Right lobe of liver (tissue), 6 donors: ENCODE results near the gene MB21D2. TPM values are rescaled to one million over a fixed set of nuclear protein-coding genes. Genes with fewer than 3 reads are reported as not detected.

ENCODE experiments used
- ATAC-seq, 4 donors: fragments of 200-7000 bp; cut with Tn5 transposase; one replicate each; pipeline ENCODE4 v1.9.1; 2020; ENCODE audit warnings: mild to moderate bottlenecking in 4 of 4, moderate library complexity in 4 of 4
- DNase-seq, 3 donors: peaks; one replicate each; pipeline ENCODE4 v3.0.0-alpha.2; 2020
- H3K27ac ChIP-seq, 3 donors: fragments of 200-600 bp; one replicate each; pipeline ENCODE4 v1.8.0; 2022
- H3K27me3 ChIP-seq, 2 donors: fragments of 200-600 bp; one replicate each; pipeline ENCODE4 v1.8.0; 2022
- H3K36me3 ChIP-seq, 4 donors: fragments of 200-600 bp; sonication (generic) in 1 of 4; one replicate each; pipeline versions ENCODE4 v1.5.1 to v1.8.0; 2017 to 2022; ENCODE audit warnings: control low read depth in 1 of 4
- H3K4me1 ChIP-seq, 4 donors: fragments of 200-600 bp; sonication (generic) in 1 of 4; one replicate each; pipeline versions ENCODE4 v1.5.1 to v1.8.0; 2017 to 2022; ENCODE audit warnings: control low read depth in 1 of 4
- H3K4me3 ChIP-seq, 3 donors: fragments of 200-600 bp; one replicate each; pipeline ENCODE4 v1.8.0; 2022
- H3K9me3 ChIP-seq, 4 donors: fragments of 200-600 bp; sonication (generic) in 1 of 4; one replicate each; pipeline versions ENCODE4 v1.5.1 to v1.8.0; 2017 to 2022; ENCODE audit warnings: control low read depth in 1 of 4
- CTCF ChIP-seq, 4 donors: fragments of 200-600 bp in 3 of 4; fragments of 450-650 bp in 1 of 4; IDR thresholded peaks; one replicate each; pipeline versions ENCODE4 v1.5.1 to v1.8.0; 2016 to 2022; ENCODE audit warnings: antibody characterized with exemption in 4 of 4, mild to moderate bottlenecking in 2 of 4
- POLR2A ChIP-seq: fragments of 450-650 bp; IDR thresholded peaks from one replicate; pipeline ENCODE4 v1.6.1; 2017; ENCODE audit warnings: antibody characterized with exemption, mild to moderate bottlenecking
- WGBS: methylation state at CpG from one replicate; pipeline ENCODE4 v1.1.6; 2018; ENCODE audit warnings: low coverage, low lambda C conversion rate; ENCODE audit not compliant: insufficient coverage; ENCODE audit errors: missing lambda C conversion rate; 5-methylcytosine and 5-hydroxymethylcytosine counted together
- intact Hi-C, 2 donors: fragments of 100-400 bp; cut with DNase I; formaldehyde crosslinking; loops; one replicate each; pipeline versions ENCODE4 v1.11.2 to v1.14.1; 2022
- total RNA-seq, 6 experiments: library from RNA; depleted of rRNA in 2 of 6; stranded (reverse); fragments of >200 nt in 2 of 6; fragmentation: NEBNext Ultra II Directional in 3 of 6; extraction: Animal tissue kit (Norgen Biotek cat#: 25700) in 3 of 6; gene quantifications; one replicate each; pipeline versions ENCODE4 v1.1.0 to v1.2.4, GENCODE V29; 2016 to 2023
- donor health status: DM: no; HTN: yes; CAD: no.
- donor health status: DM: no; HTN: no; CAD: no.
- donor health status: DM: no; HTN: no; CAD: no.
- donor health status: DM: no; HTN: yes; CAD: no.
- donor health status: DM: no; HTN: yes; CAD: no.

MB21D2 gene
- total RNA-seq, 6 experiments from 2014 or later, result 0.15 to 0.86 (median 0.31) TPM; not detected in 1

DNA sequence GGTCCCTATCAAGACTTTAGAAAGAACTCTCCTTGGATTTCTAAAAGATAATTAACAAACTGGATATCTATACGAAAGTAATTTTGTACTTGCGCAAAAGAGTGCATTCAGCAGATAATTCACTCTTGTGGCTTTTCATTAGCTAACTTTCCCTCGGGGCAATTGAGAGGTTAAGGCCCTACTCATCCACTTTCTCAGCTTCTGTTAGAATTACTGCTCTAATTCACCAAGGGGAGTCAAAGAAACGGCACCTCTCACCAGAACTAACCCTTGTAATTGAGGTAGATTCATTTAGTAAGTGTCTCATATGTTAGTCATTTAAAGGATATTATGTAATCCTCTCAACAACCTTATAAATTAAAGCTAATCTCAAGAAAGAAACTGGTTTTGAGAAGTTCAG, 22.5 kb upstream of the MB21D2 start:
- intact Hi-C loops, result no loop called here
- DNase-seq (no peak), ATAC-seq (no peak)
- no peaks in the 10 kb centered on the region for H3K27me3 ChIP-seq
- H3K4me3 ChIP-seq, result no peak overlapping the region
- H3K4me1 ChIP-seq, result no peaks in the 10 kb centered on the region
- 72% methylated on average over 4 of the region's 4 CpGs for WGBS
- no peaks in the 10 kb centered on the region for H3K9me3 ChIP-seq
- H3K27ac ChIP-seq, result no peak overlapping the region
- no peaks in the 10 kb centered on the region for H3K36me3 ChIP-seq
- TF ChIP-seq CTCF (IDR thresholded peaks at IDR 0.05) (no peak), POLR2A (no peak)

- no peaks in the 10 kb centered on the region for H3K27me3 ChIP-seq
- H3K4me3 ChIP-seq, result no peak overlapping the region
- no peak for ATAC-seq
- no peaks in the 10 kb centered on the region for H3K9me3 ChIP-seq
- DNase-seq, result no peak
- intact Hi-C loops, result no loop called here
- WGBS, result 50% methylated on average over 1 of the region's 1 CpG
- TF ChIP-seq POLR2A (no peak), CTCF (IDR thresholded peaks at IDR 0.05) (no peak)
- no peaks in the 10 kb centered on the region for H3K36me3 ChIP-seq
- no peaks in the 10 kb centered on the region for H3K4me1 ChIP-seq
- no peak overlapping the region for H3K27ac ChIP-seq
Measured at GRCh38 chr3:192935441-192935840, 17.8 kb upstream of the MB21D2 start.

DNA sequence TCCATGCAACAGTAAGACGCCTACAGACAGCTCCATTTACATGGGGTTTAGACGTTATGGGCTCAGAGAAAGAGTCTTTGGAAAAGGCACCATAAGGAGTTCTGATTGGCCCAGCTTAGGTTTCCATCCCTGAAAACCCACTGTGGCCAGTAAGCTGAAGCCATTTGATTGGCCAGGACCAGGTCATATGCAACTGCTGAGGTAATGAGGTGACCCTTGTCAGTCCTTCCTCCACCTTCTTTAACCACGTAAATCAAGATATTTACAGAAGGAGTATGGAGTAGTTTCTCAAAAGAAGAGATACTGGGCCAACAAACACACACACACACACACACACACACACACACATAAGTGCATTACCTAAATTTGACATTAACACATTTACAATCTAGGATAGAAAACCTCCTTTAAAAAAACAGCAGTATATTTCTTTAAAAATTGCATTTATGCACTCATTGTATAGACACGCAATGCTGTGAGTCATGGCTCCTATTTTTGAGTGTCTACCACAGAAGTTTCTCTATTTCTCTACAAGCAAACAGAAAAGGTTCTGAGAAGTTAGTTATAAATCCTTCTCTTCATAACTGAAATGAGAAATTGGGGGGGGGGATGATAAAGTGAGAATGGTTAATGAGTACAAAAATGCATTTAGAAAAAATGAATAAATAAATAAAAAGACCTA, 16.3 kb upstream of the MB21D2 start:
- DNase-seq, result no peak
- Histone ChIP-seq H3K27ac (no peak overlapping the region), H3K9me3 (no peaks in the 10 kb centered on the region), H3K4me3 (no peak overlapping the region), H3K36me3 (no peaks in the 10 kb centered on the region), H3K27me3 (no peaks in the 10 kb centered on the region), H3K4me1 (peaks cover 0 to under 1% (median 0%) of the 10 kb centered on the region in 4 donors)
- TF ChIP-seq CTCF (IDR thresholded peaks at IDR 0.05), result no peak
- TF ChIP-seq POLR2A, result no peak
- ATAC-seq, result no peak
- intact Hi-C loops, result no loop called here
- 65% methylated on average over 4 of the region's 4 CpGs for WGBS

GRCh38 chr3:192933259-192933658, 15.6 kb upstream of the MB21D2 start:
- TF ChIP-seq POLR2A (no peak), CTCF (IDR thresholded peaks at IDR 0.05) (no peak)
- Histone ChIP-seq H3K4me3 (no peak overlapping the region), H3K27ac (no peak overlapping the region), H3K4me1 (peaks cover 0 to 7% (median 0%) of the 10 kb centered on the region in 4 donors), H3K9me3 (no peaks in the 10 kb centered on the region), H3K36me3 (no peaks in the 10 kb centered on the region), H3K27me3 (no peaks in the 10 kb centered on the region)
- ATAC-seq (no peak), DNase-seq (no peak)
- intact Hi-C loops, result no loop called here
- 72% methylated on average over 7 of the region's 9 CpGs for WGBS
